Measurements from ENCODE around the gene BCAP29. TPM values are rescaled to one million over a fixed set of nuclear protein-coding genes. Genes with fewer than 3 reads are reported as not detected.

The BCAP29 gene
- total and polyA plus RNA-seq, 2 of the 8 experiments (the other 6 are each of a cell fraction or from before 2014, with no cell fraction given): 6.8 to 18.1 TPM

GRCh38 chr7:107641676-107642075, 61.6 kb downstream of the BCAP29 start:
- Histone ChIP-seq H3K56ac (replicated peaks; ENCODE audit: insufficient read length, low read depth, low read length) (no peak overlapping the region), H4K8ac (ENCODE audit: extremely low read depth, insufficient read depth, low read length) (no peak overlapping the region), H3K14ac (ENCODE audit: insufficient read length) (no peak overlapping the region), H3K27me3 (replicated peaks in 1 of 4; ENCODE audit: control insufficient read depth in 3 of 4, extremely low read depth in 1 of 4, insufficient read depth in 3 of 4, low read length in 3 of 4) (no peaks in the 10 kb centered on the region), H3K4me2 (ENCODE audit: insufficient read depth in 1 of 2, low read depth in 2 of 2, low read length in 2 of 2) (no peak overlapping the region), H2BK12ac (ENCODE audit: low read depth, low read length) (no peak overlapping the region), H3K27ac (ENCODE audit: low read depth, low read length) (no peak overlapping the region), H3K4me3 (ENCODE audit: extremely low read depth in 1 of 4, insufficient read depth in 2 of 4, low read depth in 3 of 4, low read length in 4 of 4) (no peak overlapping the region), H3K18ac (ENCODE audit: extremely low read depth, low read length) (no peak overlapping the region), H4K5ac (ENCODE audit: insufficient read length, low read depth, low read length) (no peak overlapping the region), H2BK120ac (replicated peaks; ENCODE audit: low read depth, low read length) (no peak overlapping the region), H2BK5ac (ENCODE audit: low read depth, low read length) (no peak overlapping the region), H3K9me3 (ENCODE audit: insufficient read depth in 2 of 2, low read depth in 1 of 2, low read length in 1 of 2) (no peaks in the 10 kb centered on the region), H2BK15ac (ENCODE audit: low read length) (no peak overlapping the region), H3K9ac (replicated peaks in 1 of 4; ENCODE audit: extremely low read depth in 1 of 4, low read depth in 3 of 4, low read length in 3 of 4) (no peak overlapping the region), H3K79me2 (ENCODE audit: control insufficient read depth in 1 of 2, insufficient read depth in 2 of 2, low read length in 2 of 2) (no peaks in the 10 kb centered on the region), H3K4me1 (replicated peaks in 1 of 4; ENCODE audit: control insufficient read depth in 3 of 4, insufficient read depth in 4 of 4, low read length in 3 of 4) (no peaks in the 10 kb centered on the region), H2AFZ (ENCODE audit: low read length) (no peak overlapping the region), H3K23me2 (ENCODE audit: low read depth, low read length) (no peaks in the 10 kb centered on the region; the same call in 1 of the 2 replicates), H2BK20ac (ENCODE audit: low read length) (no peak overlapping the region), H3K23ac (ENCODE audit: insufficient read length) (no peak overlapping the region), H4K20me1 (replicated peaks in 1 of 2; ENCODE audit: control insufficient read depth in 1 of 2, insufficient read depth in 2 of 2, low read length in 2 of 2) (no peaks in the 10 kb centered on the region), H2AK5ac (ENCODE audit: low read depth, low read length) (no peak overlapping the region), H3K36me3 (ENCODE audit: control insufficient read depth in 2 of 4, insufficient read depth in 4 of 4, low read length in 3 of 4) (no peaks in the 10 kb centered on the region), H4K91ac (replicated peaks; ENCODE audit: insufficient read length, low read length) (no peak overlapping the region), H3K79me1 (ENCODE audit: low read depth, low read length) (no peaks in the 10 kb centered on the region), H3K4ac (replicated peaks; ENCODE audit: insufficient read length, low read depth, low read length) (no peak overlapping the region)
- CTCF ChIA-PET (ENCODE audit: partially characterized antibody): interaction anchor here (0.7 to 1.0 kb wide), 2 partner anchors 35 to 83 kb away, joined by 3 read pairs; no protein-coding TSS in a partner anchor
- POLR2A ChIA-PET (ENCODE audit: partially characterized antibody): no interaction called here
- FAIRE-seq (no peak), DNase-seq (ENCODE audit: low read depth in 1 of 2, low spot score in 2 of 2) (no peak)
- TF ChIP-seq TAF1 (IDR thresholded peaks at IDR 0.05; ENCODE audit: low read depth, low read length): no peak
- no peak for TF ChIP-seq SAP30 (IDR thresholded peaks at IDR 0.05; ENCODE audit: insufficient read depth, insufficient replicate concordance, low read length)
- TF ChIP-seq SP4 (IDR thresholded peaks at IDR 0.05; ENCODE audit: low read length): no peak
- no peak for TF ChIP-seq TAF7 (optimal IDR thresholded peaks at IDR 0.05; ENCODE audit: borderline replicate concordance, low read depth, low read length)
- TF ChIP-seq RAD21 (IDR thresholded peaks at IDR 0.05 in 1 of 2, conservative IDR thresholded peaks at IDR 0.05 in 1 of 2; ENCODE audit: low read depth in 2 of 2, low read length in 2 of 2): no peak
- no peak for TF ChIP-seq GTF2F1 (IDR thresholded peaks at IDR 0.05; ENCODE audit: borderline replicate concordance, low read depth, low read length)
- TF ChIP-seq KDM5A (IDR thresholded peaks at IDR 0.05; ENCODE audit: low read length): no peak
- no peak for TF ChIP-seq MAFK (IDR thresholded peaks at IDR 0.05; ENCODE audit: low read depth, low read length)
- no peak for TF ChIP-seq SIN3A (conservative IDR thresholded peaks at IDR 0.05 in 1 of 2, IDR thresholded peaks at IDR 0.05 in 1 of 2; ENCODE audit: low read depth in 1 of 2, low read length in 2 of 2)
- TF ChIP-seq RXRA (IDR thresholded peaks at IDR 0.05; ENCODE audit: insufficient read depth, low read depth, low read length): no peak
- no peak for TF ChIP-seq MAX (IDR thresholded peaks at IDR 0.05)
- WGBS, 2 experiments (ENCODE audit: extremely low coverage in 1 of 2, insufficient coverage in 1 of 2, insufficient read length in 1 of 2, insufficient replicate concordance in 2 of 2, low coverage in 1 of 2, low lambda C conversion rate in 2 of 2, missing lambda C conversion rate in 1 of 2): 78% methylated on average over 1 of the region's 1 CpG; no CpG with 5 or more reads in 1 of the 2 experiments

Data from H1 (cell line).